Measurements from ENCODE around the gene ARHGAP31.
"Not testable (repeated sequence)": the region's sequence is repeated elsewhere in the genome, so short reads cannot be mapped to it uniquely, and the experiment has no call there.

Gene ARHGAP31

GRCh38 chr3:119293871-119294695 is at the start of gene ARHGAP31:
ARHGAP31 (plus strand) TSS chr3:119294383; CDS start chr3:119294905, 522 bp downstream.
- DNase-seq = peak; percentile 23

GRCh38 chr3:119245778-119246177 is 48.4 kb upstream of the ARHGAP31 start:
- DNase-seq = no peak

GRCh38 chr3:119255214-119255613 is 39.0 kb upstream of the ARHGAP31 start:
- no peak for DNase-seq

- DNase-seq = no peak
These were observed 37.1 kb upstream of the ARHGAP31 start for GRCh38 chr3:119257111-119257510.

GRCh38 chr3:119257654-119258410 is 36.4 kb upstream of the ARHGAP31 start:
- DNase-seq = no peak

- DNase-seq = no peak
These were observed 35.3 kb upstream of the ARHGAP31 start for GRCh38 chr3:119258915-119259314.

- DNase-seq = no peak
These were observed 34.4 kb upstream of the ARHGAP31 start for GRCh38 chr3:119259821-119260220.

- DNase-seq = no peak
These were observed 33.1 kb upstream of the ARHGAP31 start for GRCh38 chr3:119261055-119261454.

- not testable (repeated sequence) for DNase-seq
These were observed 24.0 kb upstream of the ARHGAP31 start for GRCh38 chr3:119270212-119270611.

- DNase-seq = no peak
These were observed 17.5 kb upstream of the ARHGAP31 start for GRCh38 chr3:119276680-119277079.

GRCh38 chr3:119279101-119279554 is 15.1 kb upstream of the ARHGAP31 start:
- DNase-seq = peak; percentile 67

GRCh38 chr3:119279584-119280243 is 14.5 kb upstream of the ARHGAP31 start:
- DNase-seq = no peak

- no peak for DNase-seq
These were observed 5.3 kb upstream of the ARHGAP31 start for GRCh38 chr3:119288669-119289403.

- no peak for DNase-seq
These were observed 4.8 kb upstream of the ARHGAP31 start for GRCh38 chr3:119289404-119289770.

- no peak for DNase-seq
These were observed 3.6 kb upstream of the ARHGAP31 start for GRCh38 chr3:119290613-119291012.

GRCh38 chr3:119291062-119291700 is 3.0 kb upstream of the ARHGAP31 start:
- no peak for DNase-seq

GRCh38 chr3:119292666-119293065 is 1.5 kb upstream of the ARHGAP31 start:
- no peak for DNase-seq

GRCh38 chr3:119293105-119293870 is 895 bp upstream of the ARHGAP31 start:
- no peak for DNase-seq

GRCh38 chr3:119294696-119295671 is 801 bp downstream of the ARHGAP31 start:
- DNase-seq = no peak

Data from NCI-H748 treated with DMSO at 0.1 percent for 48 hours (cell line).